HepG2 (cell line): Measurements from ENCODE around the gene PIGV.

ENCODE experiments used
- KLF9 ChIP-seq: IDR thresholded peaks from 2 replicates; pipeline ENCODE4 v1.6.1; 2016; ENCODE audit warnings: low read depth
- MEF2D ChIP-seq: sonication (generic); formaldehyde crosslinking; IDR thresholded peaks from 2 replicates; pipeline ENCODE4 v1.5.1; 2020; ENCODE audit warnings: mild to moderate bottlenecking, missing genetic modification reagents
- MEIS1 ChIP-seq: sonication (generic); formaldehyde crosslinking; IDR thresholded peaks from 2 replicates; pipeline ENCODE4 v1.9.0; 2021; ENCODE audit warnings: mild to moderate bottlenecking, missing genetic modification reagents, moderate library complexity, borderline replicate concordance
- NFRKB ChIP-seq: fragments of 450-650 bp; IDR thresholded peaks from 2 replicates; pipeline ENCODE4 v1.6.1; 2017
- ZNF660 ChIP-seq: sonication (generic); formaldehyde crosslinking; IDR thresholded peaks from 2 replicates; pipeline ENCODE4 v1.5.1; 2020; ENCODE audit warnings: mild to moderate bottlenecking, low read depth, missing genetic modification reagents, borderline replicate concordance

- TF ChIP-seq MEF2D (CRISPR knock-in tag), result no peak
- no peak for TF ChIP-seq KLF9
- TF ChIP-seq MEIS1, result no peak
- no peak for TF ChIP-seq ZNF660 (CRISPR knock-in tag)
- no peak for TF ChIP-seq NFRKB
These were observed 11.9 kb downstream of the PIGV start for GRCh38 chr1:26799479-26800142.
